ENCODE data around the gene NEDD4L.

DNA sequence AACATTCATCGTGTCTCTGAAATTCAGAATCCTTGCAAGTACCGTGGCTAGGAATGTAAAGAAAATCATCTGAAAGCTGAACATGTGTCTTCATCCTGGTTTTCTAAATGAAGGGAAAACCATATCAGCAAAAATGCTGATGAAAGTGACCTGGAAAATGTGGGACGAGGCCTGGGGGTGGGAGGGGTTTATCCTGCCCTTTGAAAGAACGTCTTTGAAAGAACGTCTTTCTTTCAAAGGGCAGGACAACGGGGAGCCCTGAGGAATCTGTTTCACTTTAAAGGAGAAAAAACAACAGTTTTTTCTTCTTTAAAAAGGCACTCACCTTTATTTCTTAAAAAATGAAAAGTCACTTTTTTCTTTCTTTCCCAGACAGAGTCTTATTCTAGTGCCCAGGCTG, 399.6 kb downstream of the NEDD4L start:
- TF ChIP-seq, protein P1, sequence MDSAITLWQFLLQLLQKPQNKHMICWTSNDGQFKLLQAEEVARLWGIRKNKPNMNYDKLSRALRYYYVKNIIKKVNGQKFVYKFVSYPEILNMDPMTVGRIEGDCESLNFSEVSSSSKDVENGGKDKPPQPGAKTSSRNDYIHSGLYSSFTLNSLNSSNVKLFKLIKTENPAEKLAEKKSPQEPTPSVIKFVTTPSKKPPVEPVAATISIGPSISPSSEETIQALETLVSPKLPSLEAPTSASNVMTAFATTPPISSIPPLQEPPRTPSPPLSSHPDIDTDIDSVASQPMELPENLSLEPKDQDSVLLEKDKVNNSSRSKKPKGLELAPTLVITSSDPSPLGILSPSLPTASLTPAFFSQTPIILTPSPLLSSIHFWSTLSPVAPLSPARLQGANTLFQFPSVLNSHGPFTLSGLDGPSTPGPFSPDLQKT (IDR thresholded peaks at IDR 0.05; ENCODE audit: borderline replicate concordance, low read depth, low read length): no peak
- TF ChIP-seq, protein P2, sequence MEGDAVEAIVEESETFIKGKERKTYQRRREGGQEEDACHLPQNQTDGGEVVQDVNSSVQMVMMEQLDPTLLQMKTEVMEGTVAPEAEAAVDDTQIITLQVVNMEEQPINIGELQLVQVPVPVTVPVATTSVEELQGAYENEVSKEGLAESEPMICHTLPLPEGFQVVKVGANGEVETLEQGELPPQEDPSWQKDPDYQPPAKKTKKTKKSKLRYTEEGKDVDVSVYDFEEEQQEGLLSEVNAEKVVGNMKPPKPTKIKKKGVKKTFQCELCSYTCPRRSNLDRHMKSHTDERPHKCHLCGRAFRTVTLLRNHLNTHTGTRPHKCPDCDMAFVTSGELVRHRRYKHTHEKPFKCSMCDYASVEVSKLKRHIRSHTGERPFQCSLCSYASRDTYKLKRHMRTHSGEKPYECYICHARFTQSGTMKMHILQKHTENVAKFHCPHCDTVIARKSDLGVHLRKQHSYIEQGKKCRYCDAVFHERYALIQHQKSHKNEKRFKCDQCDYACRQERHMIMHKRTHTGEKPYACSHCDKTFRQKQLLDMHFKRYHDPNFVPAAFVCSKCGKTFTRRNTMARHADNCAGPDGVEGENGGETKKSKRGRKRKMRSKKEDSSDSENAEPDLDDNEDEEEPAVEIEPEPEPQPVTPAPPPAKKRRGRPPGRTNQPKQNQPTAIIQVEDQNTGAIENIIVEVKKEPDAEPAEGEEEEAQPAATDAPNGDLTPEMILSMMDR (tag by site-specific recombination; IDR thresholded peaks at IDR 0.05): no peak
- TF ChIP-seq ZBTB1 (tag by site-specific recombination; IDR thresholded peaks at IDR 0.05) (no peak), SP2 (tag by site-specific recombination; IDR thresholded peaks at IDR 0.05) (no peak), GLIS1 (tag by site-specific recombination; IDR thresholded peaks at IDR 0.05) (no peak), HOXA7 (CRISPR knock-in tag; IDR thresholded peaks at IDR 0.05; ENCODE audit: borderline replicate concordance) (no peak), ZNF23 (tag by site-specific recombination; IDR thresholded peaks at IDR 0.05; ENCODE audit: borderline replicate concordance) (no peak)
- TF ChIP-seq, protein P3, sequence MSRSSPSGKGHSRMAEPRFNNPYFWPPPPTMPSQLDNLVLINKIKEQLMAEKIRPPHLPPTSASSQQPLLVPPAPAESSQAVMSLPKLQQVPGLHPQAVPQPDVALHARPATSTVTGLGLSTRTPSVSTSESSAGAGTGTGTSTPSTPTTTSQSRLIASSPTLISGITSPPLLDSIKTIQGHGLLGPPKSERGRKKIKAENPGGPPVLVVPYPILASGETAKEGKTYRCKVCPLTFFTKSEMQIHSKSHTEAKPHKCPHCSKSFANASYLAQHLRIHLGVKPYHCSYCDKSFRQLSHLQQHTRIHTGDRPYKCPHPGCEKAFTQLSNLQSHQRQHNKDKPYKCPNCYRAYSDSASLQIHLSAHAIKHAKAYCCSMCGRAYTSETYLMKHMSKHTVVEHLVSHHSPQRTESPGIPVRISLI (tag by site-specific recombination; IDR thresholded peaks at IDR 0.05): no peak
